Sigmoid colon (tissue), 4 donors: Measurements from ENCODE around the gene BTG2.

Experiments used
- CTCF ChIP-seq, 4 experiments: fragments of 450-650 bp in 3 of 4; fragments of 200-600 bp in 1 of 4; IDR thresholded peaks; one replicate each; pipeline ENCODE4 v1.5.1; 2016 to 2019; ENCODE audit warnings: antibody characterized with exemption in 4 of 4, mild to moderate bottlenecking in 3 of 4, moderate library complexity in 2 of 4
- POLR2A ChIP-seq, 2 donors: fragments of 450-650 bp; IDR thresholded peaks; one replicate each; pipeline ENCODE4 v1.6.1; 2016; ENCODE audit warnings: antibody characterized with exemption in 2 of 2, mild to moderate bottlenecking in 2 of 2, moderate library complexity in 2 of 2
- POLR2AphosphoS5 ChIP-seq, 4 donors: sonication (generic); formaldehyde crosslinking; IDR thresholded peaks; one replicate each; pipeline ENCODE4 v1.6.1; 2017; ENCODE audit warnings: antibody characterized with exemption in 4 of 4

DNA sequence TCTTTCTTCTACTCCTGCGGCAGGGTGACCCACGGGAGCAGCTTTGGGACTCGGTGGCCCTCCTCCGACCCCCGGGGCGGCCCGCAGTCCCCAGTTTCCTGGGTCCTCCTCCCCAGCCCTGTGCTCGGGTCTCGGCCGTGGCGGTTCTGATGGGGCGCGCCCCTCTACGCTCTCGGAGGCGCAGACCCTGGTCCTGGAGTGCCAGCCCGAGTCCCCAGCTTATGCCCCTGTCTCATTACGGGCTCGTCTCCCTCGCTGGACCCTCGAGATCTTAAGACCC lies 430 bp downstream of the BTG2 start:
- TF ChIP-seq CTCF (IDR thresholded peaks at IDR 0.05) (no peak), POLR2A (IDR thresholded peaks at IDR 0.05) (no peak), POLR2AphosphoS5 (IDR thresholded peaks at IDR 0.05) (no peak)
